ENCODE results near the gene EPHA4. TPM values are rescaled to one million over a fixed set of nuclear protein-coding genes. Genes with fewer than 3 reads are reported as not detected.

EPHA4 gene
- total RNA-seq, 1 donor from 2014 or later, result 31.9 TPM

GRCh38 chr2:221554769-221555493 lies 17.2 kb downstream of the EPHA4 start:
- no peak overlapping the region for H3K27ac ChIP-seq
- no peak for TF ChIP-seq CTCF (IDR thresholded peaks at IDR 0.05)
- intact Hi-C loops (cut with DNase I), result no loop called here
- peaks cover 3% of the 10 kb centered on the region for H3K4me1 ChIP-seq
- DNase-seq (no peak), ATAC-seq (no peak)
- no peak overlapping the region for H3K4me3 ChIP-seq
- H3K9me3 ChIP-seq, result no peaks in the 10 kb centered on the region
- H3K27me3 ChIP-seq, result no peaks in the 10 kb centered on the region
- no peaks in the 10 kb centered on the region for H3K36me3 ChIP-seq

- no peaks in the 10 kb centered on the region for H3K27me3 ChIP-seq
- no peaks in the 10 kb centered on the region for H3K9me3 ChIP-seq
- no peak overlapping the region for H3K4me3 ChIP-seq
- peaks cover 3% of the 10 kb centered on the region for H3K4me1 ChIP-seq
- TF ChIP-seq CTCF (IDR thresholded peaks at IDR 0.05), result no peak
- no peaks in the 10 kb centered on the region for H3K36me3 ChIP-seq
- ATAC-seq (no peak), DNase-seq (no peak)
- H3K27ac ChIP-seq, result no peak overlapping the region
- intact Hi-C loops (cut with DNase I), result no loop called here
These were observed 18.8 kb downstream of the EPHA4 start for GRCh38 chr2:221553333-221553732.

- intact Hi-C loops (cut with DNase I), result no loop called here
- ATAC-seq, result no peak
These were observed 19.8 kb downstream of the EPHA4 start for GRCh38 chr2:221552291-221552690.

GRCh38 chr2:221551864-221552263 lies 20.2 kb downstream of the EPHA4 start:
- H3K4me1 ChIP-seq, result peaks cover 3% of the 10 kb centered on the region
- no peak for ATAC-seq
- intact Hi-C loops (cut with DNase I), result no loop called here

More at GRCh38 chr2:221552291-221552690, 19.8 kb downstream of the EPHA4 start:
- Histone ChIP-seq H3K4me3 (no peak overlapping the region), H3K27ac (no peak overlapping the region), H3K36me3 (no peaks in the 10 kb centered on the region), H3K27me3 (no peaks in the 10 kb centered on the region), H3K9me3 (no peaks in the 10 kb centered on the region), H3K4me1 (peaks cover 3% of the 10 kb centered on the region)
- no peak for TF ChIP-seq CTCF (IDR thresholded peaks at IDR 0.05)
- DNase-seq, result no peak

GRCh38 chr2:221549143-221549542 lies 23.0 kb downstream of the EPHA4 start:
- intact Hi-C loops (cut with DNase I), result no loop called here
- ATAC-seq, result no peak
- TF ChIP-seq CTCF (IDR thresholded peaks at IDR 0.05), result no peak
- no peaks in the 10 kb centered on the region for H3K36me3 ChIP-seq
- DNase-seq, result no peak
- H3K4me1 ChIP-seq, result no peaks in the 10 kb centered on the region
- no peak overlapping the region for H3K4me3 ChIP-seq
- H3K9me3 ChIP-seq, result no peaks in the 10 kb centered on the region
- no peak overlapping the region for H3K27ac ChIP-seq
- H3K27me3 ChIP-seq, result no peaks in the 10 kb centered on the region

More at GRCh38 chr2:221551864-221552263, 20.2 kb downstream of the EPHA4 start:
- Histone ChIP-seq H3K4me3 (no peak overlapping the region), H3K9me3 (no peaks in the 10 kb centered on the region), H3K27me3 (no peaks in the 10 kb centered on the region), H3K27ac (no peak overlapping the region), H3K36me3 (no peaks in the 10 kb centered on the region)
- DNase-seq, result no peak
- TF ChIP-seq CTCF (IDR thresholded peaks at IDR 0.05), result no peak

Data from upper lobe of right lung (tissue), 1 donor.